GM21723 (cell line): Measurements from ENCODE around the gene LZTS2.
"Not testable (repeated sequence)": the region's sequence is repeated elsewhere in the genome, so short reads cannot be mapped to it uniquely, and the experiment has no call there.

Source experiments
- ATAC-seq: cut with Tn5 transposase; IDR thresholded peaks from one replicate; pipeline ENCODE4 v1.9.1; 2021; ENCODE audit warnings: mild to moderate bottlenecking, moderate library complexity; ENCODE audit not compliant: unreplicated experiment

The LZTS2 gene, protein sequence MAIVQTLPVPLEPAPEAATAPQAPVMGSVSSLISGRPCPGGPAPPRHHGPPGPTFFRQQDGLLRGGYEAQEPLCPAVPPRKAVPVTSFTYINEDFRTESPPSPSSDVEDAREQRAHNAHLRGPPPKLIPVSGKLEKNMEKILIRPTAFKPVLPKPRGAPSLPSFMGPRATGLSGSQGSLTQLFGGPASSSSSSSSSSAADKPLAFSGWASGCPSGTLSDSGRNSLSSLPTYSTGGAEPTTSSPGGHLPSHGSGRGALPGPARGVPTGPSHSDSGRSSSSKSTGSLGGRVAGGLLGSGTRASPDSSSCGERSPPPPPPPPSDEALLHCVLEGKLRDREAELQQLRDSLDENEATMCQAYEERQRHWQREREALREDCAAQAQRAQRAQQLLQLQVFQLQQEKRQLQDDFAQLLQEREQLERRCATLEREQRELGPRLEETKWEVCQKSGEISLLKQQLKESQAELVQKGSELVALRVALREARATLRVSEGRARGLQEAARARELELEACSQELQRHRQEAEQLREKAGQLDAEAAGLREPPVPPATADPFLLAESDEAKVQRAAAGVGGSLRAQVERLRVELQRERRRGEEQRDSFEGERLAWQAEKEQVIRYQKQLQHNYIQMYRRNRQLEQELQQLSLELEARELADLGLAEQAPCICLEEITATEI

DNA sequence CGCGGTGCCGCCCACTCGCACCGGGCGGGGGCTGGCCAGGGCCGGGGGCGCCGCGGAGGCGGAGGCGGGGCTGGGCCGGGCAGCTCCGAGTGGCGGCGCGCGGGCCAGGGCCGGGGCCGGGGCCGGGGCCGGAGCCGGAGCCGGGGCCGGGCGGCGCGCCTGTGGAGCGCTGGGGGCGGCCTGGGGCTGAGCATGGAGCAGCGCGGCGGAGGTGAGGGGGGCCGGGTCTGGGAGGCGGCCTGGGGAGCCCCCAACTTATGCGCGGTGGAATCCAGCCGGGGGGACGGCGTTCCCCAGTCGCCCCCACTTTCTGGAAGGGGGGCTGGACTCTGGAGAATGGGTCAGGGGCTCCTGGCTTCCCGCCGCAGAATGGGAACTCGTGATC lies at the start of gene LZTS2:
LZTS2 (plus strand) TSS at position 67 of the 385 bp plus-strand sequence. CDS start 2,731 bp downstream, outside the sequence.
- ATAC-seq = no peak

DNA sequence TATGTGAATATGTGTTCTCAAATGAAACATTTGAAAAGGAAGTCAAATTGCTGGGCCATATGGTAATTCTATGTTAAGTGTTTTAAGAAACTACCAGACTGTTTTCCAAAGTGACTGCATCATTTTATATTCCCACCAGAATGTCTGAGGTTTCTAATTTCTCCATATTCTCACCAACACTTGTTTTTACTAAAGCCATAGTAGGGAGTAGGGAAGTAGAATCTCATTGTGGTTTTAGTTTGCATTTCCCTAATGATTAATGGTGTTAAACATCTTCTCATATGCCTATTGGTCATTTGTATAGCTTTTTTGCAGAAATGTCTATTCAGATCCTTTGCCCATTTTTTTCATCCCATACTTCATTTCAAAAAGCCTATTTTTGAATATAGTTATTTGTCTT lies 39.4 kb upstream of the LZTS2 start:
- no peak for ATAC-seq

DNA sequence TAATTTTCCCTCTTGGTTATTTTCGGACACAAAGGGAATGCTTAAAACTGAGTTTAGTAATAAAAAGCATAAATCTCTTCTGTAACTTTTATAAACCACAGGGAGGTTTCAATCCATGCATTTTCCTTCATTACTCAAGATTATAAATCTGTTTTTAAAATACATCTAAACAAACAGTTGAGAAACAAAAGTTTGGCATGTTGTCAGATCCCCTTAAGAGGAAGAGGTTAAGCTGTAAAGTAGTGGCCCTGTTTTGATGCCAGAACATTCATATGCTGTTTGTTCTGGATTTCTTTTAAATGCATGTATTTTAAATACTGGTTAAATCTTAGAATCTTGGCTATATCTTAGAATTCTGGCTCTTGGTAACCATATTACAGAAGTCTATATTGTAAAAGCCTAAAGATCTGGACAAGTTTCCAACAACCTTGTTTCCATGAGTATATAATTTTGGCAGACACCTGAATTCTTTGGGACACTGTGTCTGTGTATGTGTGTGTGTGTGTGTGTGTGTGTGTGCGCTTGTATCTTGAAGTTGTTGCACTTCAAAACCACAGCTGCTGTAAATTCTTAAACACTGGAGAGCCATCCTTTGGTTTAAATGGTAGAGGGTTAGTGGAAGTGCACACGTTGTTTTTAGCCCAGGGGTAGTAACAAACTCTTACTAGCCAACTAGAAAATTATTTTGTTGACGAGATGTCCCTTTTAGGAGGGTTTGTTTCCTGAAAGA lies 37.1 kb upstream of the LZTS2 start:
- ATAC-seq = no peak

DNA sequence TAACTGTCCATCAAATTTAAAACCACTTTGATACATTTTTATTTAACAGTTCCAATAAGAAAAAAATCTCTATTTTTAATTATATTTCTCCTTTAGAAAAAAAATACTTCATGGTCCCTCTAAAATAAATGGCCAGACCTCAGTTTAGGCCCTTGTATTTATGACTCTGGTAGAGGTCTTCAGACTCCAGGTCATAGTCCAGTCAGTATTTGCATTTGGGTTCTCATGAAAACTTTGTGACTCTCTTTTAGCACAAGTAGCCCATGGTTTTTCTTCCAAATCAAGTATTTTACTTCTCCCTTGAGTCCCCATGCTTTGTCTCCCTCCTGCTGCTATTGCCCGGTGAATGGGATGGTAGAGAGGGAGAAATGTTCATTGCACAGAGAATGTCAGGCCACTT lies 35.8 kb upstream of the LZTS2 start:
- no peak for ATAC-seq

DNA sequence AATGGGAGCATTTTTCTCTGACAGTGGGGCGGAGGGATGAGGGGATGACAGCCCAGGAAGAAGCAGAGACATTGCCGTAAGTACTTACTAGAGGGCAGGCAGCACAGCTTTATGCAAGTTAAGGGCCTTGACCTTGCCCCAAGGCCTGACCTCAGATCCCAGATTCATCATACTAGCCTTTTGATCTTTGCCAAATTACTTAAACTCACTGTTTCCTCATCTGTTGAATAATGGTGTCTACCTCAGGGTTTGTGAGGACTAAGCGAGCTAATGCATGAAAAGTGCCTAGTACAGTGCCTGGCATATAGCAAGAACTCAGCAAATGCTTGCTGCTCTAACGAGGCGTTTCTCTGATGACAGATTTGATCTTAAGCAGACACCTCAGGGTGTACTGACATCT lies 33.8 kb upstream of the LZTS2 start:
- ATAC-seq = no peak

DNA sequence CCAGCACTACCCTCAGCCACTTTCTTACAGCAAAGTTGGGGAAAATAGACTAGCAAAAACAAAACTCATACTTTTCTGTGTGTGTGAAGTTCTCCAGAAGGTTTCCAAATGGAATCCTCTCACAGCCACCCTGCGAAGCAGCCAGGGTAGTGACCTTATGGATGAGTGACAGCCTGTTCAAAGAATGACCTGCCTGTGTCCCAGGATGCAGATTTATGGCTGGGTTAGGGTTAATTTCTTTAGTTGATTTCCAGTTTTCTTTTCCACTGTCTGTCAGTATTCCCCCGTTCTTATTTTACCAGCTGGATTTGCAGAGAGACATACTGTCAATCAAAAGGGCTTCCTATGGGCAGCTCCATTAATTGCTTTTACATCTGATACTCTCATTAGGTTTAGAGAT lies 32.7 kb upstream of the LZTS2 start:
- no peak for ATAC-seq

DNA sequence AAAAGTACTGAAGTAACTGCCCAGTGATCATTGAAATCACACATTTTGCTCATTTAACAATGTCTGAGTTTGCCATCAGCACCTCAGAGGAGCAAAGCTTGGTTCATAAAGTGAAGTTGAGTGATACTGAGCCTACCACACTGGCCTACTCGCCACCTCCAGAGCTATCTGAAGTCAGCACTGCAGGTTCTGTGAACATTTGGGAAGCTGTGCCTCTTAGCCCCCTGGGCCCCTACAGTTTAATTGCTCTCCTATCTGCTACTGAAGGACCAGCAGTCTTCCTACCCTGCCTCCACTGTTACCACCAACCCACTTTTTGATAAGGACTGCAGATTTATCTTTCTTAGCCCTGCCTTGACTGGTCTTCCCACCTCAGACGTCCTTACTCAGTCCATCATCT lies 32.3 kb upstream of the LZTS2 start:
- no peak for ATAC-seq

DNA sequence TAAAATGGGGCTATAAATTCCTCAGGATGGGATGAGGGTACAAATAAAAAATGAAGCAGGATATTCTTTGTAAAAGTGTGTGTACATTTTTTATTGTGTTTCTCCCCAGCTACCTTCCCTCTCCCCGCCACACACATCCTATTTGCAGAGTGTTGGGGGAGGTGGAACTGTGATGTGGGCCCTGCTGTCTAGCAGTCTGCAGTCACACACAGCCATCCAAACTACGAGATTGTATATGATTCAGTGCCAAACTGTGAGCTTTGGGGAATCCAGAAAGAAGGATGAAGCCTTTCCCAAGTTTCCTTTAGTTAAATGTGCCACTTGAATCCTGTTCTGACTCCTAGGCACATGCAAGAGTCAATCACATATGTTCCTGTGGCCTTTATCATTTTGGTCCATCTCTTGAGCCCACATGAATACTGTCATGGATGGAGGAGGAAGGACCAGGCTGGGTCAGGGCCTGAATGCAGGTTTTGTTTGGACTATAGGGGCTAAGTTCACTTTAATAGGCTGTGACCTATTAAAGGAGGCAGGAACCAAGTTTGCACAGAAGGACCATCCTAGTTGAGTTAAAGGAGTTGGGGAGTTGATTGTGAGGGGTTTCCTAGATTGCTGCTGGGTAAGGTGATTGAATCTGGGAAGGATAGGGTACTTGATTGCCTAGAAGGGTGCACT lies 31.4 kb upstream of the LZTS2 start:
- ATAC-seq = no peak

DNA sequence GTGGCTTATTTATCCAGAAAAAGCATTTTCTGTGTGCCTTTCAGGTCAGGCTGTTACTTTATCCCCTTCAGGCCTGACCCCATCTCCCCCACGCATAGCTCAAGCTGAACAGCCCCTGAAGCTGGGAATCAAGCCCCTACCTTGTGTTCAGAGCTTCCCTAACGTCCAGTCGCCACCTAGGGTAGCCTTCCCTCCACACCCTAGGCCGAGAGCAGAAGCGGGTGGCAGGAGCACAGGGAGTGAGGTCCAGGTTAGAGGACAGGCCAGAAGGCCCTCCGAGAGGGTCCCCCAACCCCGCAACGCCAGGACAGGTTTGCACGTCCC lies 30.8 kb upstream of the LZTS2 start:
- ATAC-seq = no peak

DNA sequence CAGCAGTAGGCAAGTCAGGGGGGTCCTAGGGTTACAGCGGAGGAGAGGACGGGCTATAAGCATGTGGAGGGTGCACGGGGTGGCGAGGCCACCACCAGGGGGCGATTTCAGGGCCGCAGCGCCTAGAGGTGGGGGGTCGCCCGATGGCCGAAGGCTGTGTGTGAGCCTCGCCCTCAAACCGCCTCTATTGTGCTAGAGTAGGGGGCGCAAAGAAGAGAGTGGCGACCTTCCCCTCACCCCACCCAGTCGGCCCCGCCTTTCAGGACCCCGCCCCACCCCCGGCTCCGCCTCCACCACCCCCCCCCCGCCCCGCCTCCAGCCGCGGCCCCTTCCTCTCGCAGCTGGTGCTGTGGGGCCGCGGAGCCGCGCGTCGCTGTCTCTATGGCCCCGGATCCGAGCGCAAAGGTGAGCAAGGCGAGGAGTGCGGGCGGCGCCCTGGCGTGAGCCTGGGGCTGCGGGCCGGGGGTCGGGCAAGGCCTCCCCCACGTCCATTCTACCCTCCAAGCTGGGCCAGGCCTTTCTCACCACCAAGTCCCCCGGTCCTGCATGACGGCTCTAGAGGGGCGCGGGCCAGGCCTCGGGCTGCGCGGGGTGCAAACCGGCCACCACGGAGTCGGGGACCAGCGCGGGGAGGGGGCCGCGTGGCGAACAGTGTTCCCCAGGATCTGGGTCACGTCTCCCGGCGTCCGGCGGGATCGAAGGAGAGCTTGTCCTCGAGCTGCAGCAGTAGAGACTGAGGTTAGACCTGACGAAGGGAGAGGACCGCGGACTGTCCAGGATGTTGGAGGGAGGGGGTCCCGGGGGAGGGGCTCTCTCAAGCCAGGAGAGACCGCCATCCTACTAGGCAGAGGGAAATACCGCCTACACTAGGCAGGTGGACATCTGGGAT lies 30.2 kb upstream of the LZTS2 start, which contains the start of gene SEMA4G:
SEMA4G (plus strand) TSS at position 318 of the 889 bp plus-strand sequence. CDS start 3,409 bp downstream, outside the sequence.
- no peak for ATAC-seq

DNA sequence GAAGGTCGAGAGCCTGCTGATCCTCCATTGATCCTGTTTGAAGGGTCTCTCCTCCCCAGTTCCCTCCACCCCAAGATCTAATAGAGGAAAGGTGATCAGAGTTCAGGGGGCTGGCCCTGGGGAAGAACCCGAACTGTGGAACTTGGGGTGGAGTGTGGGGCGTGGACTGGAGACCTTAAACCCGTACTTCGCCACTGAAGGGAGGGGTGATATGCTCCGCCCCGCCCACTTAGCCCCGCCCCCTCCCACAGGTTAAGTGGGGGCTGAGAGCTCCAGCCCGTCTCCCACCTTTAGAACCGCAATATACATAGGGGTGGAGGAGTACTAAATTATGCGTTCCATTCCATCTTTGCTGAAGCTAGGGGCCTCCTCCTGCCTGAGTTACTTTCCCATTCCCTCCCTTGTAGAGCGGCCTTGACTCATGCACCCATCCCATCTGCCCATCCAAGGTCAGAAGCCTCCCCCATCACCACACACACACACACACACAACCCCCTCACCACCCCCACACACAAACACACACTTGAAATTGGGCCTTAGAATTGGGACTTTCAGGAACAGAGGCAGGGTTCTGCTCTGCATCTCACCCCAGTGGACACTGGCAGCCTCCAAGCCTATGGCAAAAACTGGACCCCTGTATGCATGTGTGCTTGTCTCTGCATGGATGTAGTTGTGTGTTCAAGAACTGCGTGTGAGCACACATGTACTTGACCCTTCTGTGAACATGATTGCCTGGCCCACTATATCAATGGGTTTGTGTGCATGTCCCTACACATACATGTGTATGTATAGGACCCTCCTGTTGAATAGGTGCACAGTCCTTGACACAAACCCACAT lies 29.3 kb upstream of the LZTS2 start:
- ATAC-seq = no peak

DNA sequence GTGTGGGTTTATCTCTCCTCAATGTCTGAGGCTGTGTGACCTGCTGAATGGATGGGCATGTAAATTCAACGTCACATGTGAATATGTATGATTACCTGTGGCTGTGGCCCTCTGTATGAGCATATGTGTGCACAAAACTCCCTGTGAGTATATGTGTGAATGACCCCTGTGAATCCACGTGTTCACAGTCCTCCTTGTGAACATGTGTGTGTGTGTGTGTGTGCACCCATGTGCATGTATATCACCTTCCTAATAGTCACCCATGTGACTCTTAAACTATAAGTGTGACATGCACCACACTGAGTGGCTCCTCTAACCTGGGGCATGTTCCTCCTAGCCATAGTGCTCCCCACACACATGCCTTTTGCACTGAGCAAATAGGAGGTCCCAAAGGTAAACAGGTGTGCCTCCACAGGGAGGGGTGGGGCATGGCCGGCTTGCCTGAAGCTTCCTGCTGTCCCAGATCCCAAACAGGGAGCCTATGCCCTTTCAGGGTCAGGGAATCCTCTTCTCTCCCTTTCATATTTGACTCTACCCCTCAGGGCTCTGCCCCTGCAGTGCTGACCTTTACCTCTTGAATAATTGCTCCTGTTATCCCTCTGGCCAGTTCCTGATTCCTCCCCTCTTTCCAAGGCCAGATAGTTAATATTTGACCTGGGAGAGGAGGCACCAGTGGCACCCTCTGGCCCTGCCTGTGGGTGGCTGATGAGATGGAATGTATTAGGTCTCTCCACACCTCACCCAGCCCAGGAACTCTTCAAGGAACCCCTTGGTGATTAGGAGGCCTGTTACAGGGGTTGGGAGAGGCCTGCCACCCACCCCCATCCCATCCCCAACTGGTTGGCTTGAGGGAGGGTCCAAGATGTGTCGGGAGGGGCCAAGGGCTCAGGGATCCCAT lies 28.4 kb upstream of the LZTS2 start:
- no peak for ATAC-seq

DNA sequence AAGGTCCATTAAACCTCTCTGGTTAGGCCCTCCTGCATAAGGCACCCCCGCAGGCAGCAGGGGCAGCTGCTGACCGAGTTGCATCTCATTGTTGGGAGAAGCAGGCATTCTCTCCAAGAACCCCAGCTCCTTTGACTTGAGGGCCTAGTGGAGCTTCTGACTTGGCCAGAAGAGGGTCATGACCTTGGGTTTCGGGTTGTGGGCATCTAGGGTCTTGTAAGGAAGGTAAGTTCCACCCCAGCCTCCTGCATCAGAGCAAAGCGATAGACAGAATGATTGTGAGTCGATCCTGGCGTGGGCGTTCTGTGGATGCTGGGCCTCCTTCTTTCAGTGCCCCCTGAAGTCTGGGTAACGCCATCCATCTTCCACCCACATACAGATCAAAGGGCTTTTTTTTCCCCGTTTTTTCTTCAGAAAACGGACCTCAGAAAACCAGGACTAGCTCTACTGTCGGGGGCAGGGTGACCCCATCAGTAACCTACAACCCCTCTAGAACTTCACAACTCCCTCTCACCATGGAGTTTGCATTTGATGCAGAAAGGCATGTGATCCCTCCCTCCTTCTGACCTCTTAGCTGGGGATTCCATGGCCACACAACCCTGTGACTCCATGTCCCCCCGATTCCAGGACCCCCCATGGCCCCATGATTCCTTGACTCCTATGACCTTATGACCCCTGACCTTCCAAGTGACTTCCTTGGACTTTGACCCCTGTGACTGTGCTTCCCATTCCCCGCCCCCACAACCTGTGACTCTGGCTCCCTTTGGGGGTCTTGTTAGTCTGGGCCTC lies 27.3 kb upstream of the LZTS2 start:
- ATAC-seq = no peak

DNA sequence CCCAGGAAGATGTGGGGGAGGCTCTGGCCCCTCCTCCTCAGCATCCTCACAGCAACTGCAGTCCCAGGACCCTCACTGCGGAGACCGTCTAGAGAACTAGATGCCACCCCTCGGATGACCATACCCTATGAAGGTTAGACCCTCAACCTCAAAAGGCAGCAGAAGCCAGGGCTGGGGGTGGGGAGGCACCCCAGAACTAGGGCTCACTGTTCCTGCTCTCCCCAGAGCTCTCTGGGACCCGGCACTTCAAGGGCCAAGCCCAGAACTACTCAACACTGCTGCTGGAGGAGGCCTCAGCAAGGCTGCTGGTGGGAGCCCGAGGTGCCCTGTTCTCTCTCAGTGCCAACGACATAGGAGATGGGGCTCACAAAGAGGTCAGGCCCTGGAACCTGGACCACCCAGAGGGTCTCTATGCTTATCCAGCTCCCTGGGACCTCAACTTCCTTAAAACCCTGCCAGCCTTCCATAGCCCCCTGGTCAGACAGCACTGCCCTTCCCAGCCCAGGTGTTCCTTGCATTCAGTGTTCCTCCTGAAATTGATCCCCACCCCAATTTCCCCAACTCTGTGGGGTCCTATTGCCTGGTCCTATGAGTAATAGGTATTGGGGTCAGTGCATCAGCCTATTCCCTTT lies 26.6 kb upstream of the LZTS2 start:
- no peak for ATAC-seq

DNA sequence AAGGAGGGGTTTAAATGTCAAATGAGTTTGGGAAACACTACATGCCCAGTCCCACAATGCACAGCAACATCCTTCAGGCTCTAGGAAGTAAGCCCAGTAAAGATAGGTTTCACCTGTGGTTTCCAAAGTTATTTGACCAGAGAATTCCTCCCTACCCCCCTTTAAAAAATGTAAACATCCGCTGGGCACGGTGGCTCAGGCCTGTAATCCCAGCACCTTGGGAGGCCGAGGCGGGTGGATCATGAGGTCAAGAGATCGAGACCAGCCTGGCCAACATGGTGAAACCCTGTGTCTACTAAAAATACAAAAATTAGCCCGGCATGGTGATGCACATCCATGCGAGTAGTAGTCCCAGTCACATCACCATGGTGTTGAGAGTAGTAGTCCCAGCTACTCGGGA lies 24.2 kb upstream of the LZTS2 start:
- ATAC-seq = not testable (repeated sequence)

DNA sequence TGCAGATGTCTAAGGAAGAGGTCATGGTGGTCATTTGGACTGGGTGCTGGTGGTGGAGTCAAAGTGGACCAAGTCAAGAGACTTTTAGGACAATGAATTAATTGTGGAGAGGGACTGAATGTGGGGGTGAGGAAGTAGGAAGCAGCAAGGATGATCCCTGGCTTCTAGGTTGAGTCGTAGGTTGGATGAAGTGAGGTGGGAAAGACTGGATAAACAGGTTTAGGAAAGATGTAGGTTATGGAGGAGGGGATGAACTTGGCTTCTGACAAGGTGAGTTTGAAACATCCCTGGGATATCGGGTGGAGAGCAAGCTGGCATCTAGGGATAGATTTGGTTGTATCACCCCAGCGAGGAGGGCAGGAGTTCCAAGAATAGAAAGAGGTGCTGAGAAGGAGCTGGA lies 22.7 kb upstream of the LZTS2 start:
- no peak for ATAC-seq

DNA sequence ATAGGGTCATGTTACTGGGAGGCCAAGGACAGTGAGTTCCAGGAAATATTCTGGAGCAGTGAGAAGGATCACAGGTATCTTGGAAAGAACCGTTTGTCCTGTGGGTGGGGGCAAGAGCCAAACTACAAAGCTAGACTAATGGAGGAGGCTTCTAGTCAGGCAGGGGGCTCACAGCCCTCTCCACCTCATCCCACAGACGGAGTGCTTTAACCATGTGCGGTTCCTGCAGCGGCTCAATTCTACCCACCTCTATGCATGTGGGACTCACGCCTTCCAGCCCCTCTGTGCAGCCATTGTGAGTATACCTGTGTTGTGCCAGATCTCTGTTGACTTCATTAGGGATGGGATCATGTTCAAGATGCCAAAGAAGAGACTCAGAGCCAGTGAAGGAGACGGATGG lies 22.2 kb upstream of the LZTS2 start:
- ATAC-seq = no peak
